GM21447 (cell line): ENCODE measurements around the gene GPC5.

Experiments used
- ATAC-seq: cut with Tn5 transposase; IDR thresholded peaks from one replicate; pipeline ENCODE4 v1.9.1; 2021; ENCODE audit not compliant: unreplicated experiment

Gene GPC5

DNA sequence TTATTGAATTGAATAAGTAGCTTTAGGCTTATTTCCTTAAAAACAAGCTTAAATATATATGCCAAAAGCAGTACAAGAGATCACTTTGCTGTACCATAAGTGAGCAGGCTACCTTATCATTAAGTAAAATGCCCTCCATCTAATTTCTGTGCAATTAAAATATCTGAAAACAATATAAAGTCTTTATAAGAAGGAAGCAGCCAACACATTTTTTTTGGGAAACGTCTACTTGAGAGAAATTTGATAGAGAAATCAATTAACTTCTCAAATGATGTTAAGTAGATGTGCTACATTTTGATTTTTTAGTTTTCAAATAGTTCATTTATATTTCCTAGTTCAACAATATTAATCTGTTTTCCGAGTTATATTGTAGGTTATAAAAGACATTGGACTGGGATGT lies 52.5 kb downstream of the GPC5 start:
- no peak for ATAC-seq

DNA sequence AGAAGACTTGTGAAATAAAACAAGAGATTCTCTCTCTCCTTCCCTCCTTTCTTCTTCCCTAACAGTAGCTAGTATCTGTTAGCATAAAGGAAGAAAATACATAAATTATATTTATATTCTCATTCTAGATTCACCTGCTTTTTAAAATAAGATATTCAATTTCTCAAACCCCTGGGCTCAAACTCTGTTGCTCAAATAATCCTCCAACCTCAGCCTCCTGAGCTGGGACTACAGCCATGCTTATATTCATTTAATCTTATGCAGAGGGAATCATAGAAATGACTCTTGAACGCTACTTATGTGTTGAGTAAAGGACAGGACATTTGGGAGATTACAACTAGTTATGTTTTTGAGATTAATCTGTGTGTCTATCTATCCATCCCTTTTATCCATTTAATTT lies 56.2 kb downstream of the GPC5 start:
- no peak for ATAC-seq

DNA sequence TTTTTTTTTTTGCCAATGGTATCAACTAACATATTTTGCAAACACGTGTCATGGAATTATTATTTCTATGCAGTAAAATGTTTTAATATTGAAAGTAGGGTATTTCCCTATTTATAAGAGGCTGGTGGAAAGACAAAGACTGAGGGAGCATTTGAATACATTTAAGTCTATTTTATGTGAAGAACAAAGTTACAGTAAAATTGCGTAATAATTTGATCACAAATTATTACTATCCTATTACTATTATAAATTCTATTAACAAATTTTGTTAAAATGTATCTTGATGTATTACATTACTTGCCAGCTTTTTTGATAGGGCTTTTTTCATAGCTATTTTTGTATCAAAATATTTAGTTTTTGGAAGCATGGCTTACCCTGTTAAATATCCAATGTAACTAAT lies 58.4 kb downstream of the GPC5 start:
- no peak for ATAC-seq

DNA sequence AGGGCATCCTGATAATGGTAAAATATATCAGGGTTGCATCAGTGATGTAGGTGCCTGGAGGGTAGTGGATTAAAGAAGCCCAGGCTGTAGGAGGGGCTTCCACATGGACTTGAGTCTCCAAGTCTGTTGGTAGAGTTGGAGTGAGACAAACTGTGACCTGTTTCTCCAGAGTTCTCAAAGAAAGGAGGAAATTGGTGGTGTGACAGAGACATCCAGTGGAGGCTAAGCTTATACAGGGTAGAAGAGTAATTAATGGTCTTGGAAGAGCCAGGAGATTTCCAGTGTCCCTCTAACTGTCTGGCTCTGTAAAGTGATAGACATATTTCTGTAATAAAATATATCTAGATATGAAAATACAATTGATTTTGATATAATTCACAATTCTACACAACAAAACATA lies 61.1 kb downstream of the GPC5 start:
- no peak for ATAC-seq

DNA sequence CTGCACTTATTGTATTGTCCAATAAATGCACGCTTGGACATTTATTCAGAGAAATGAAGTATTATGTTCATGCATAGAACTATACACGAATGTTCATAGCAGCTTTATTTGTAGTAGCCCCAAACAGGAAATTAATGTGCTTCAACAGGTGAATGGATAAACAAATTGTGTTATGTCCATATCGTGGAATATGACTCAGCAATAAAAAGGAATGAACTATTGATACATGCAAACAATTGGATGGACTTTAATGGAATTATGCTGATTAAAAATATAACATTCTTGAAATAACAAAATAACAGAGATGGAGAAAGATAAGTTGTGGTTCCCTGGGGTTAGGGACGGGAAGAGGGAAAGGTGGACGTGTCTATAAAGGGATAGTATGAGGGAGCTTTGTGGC lies 65.9 kb downstream of the GPC5 start:
- ATAC-seq = no peak

DNA sequence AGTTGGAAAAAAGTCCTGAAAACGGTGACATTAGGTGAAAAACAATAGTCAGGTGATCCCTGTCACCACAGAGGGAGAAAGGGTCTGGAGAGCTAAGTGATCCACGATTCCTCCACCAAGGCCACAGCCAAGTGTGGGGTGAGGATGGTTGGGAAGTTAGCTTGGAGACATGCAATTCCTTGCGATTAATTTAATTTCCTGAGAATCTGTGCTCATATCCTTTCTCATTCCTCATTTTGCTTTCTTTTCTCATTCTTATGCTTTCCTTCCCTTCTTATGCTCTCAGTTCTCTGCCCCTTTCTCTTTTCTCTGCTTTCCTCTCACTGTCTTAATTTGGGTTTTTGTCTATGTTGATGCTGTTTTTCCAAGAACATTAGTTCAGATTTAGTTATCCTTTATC lies 68.8 kb downstream of the GPC5 start:
- ATAC-seq = no peak

DNA sequence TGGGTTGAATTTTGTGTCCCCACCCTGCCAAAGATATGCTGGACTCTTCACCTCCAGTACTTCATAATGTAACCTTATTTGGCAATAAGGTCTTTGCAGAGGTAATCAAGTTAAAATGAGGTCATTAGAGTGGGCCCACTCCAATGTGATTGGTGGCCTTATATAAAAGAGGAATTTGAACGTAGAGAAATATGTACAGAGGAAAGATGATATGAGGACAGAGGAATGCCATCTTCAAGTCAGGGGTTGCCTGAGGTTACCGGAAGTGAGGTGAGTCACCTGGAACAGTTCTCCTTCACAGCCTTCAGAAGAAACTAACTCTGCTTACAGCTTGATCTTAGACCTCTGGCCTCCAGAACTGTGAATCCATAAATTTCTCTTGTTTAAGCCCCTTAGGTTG lies 69.9 kb downstream of the GPC5 start:
- ATAC-seq = no peak

DNA sequence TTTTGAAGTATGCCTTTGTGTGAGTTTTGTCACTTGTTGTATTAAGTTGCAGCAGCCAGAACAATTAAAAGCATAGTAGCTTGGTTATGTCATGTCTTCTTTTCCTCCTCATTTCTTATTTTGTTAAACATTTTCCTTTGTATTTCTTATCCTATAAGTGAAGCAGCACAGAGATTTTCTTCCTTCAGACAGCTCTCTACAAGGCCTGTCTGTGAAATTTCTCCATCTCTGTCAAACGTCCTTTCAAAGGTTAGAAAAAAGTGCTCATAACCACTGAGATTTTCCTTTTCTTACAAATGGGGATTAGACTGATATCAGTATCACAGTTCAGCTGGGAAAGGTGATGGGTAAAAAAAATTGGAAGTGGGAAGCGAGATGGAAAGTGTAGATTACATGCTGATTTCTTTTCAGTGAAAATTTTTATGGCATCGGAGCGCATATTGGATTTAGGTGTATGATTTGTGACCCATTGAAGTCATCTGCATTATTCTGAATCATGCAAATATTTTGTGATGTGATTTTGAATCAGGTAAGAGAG lies 71.7 kb downstream of the GPC5 start:
- no peak for ATAC-seq

DNA sequence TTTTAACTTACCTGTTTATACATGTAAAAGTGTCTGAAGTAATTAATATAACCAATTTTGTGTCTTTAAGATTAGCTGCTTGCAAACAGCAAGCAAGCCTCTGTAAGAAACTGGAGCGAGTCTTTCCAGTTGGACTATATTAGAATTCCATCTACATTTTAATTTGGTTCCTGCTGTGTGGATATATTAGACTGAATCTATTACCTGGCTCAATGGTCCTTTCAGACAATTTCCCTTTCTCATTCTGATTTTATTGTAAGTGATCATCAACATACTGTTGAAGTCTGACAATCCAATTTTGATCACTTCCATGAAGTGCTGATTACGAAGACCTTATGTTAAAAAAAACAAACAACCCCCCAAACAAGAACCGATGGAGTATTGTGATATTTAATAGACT lies 72.3 kb downstream of the GPC5 start:
- no peak for ATAC-seq

DNA sequence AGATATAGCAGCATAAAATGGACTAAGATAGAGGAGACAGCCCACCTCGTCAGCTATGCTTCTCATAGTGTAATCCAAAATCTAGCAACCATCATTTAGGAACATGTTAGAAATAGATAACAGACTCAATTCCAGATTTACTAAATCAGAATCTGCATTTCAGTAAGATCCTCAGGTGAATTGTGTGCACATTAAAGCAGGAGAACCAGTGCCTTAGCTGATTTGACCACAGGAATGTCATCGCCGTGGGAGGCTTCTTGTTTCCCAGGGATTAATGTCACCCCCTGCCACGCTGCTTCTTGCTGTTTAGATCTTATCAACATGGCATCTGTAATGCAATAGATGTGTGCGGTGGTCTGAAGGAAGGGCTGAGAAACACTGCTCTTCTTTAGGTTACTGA lies 84.0 kb downstream of the GPC5 start:
- no peak for ATAC-seq

DNA sequence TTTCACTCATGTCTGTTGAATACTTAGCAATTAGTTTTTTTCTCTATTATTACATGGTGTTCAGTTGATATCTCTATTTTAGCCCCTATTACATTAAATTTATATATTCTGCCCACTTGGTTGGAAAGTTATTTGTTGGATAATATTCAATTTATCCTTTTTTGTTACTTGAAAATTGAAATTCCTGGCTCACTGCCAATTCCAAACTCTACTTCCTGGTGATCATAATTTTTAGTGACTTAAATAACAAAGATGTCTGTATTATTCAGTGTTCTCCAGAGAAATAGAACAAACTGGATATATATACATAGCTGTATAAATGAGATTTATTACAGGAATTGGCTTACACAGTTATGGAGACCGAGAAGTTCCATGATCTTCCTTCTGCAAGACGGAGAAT lies 93.6 kb downstream of the GPC5 start:
- no peak for ATAC-seq

DNA sequence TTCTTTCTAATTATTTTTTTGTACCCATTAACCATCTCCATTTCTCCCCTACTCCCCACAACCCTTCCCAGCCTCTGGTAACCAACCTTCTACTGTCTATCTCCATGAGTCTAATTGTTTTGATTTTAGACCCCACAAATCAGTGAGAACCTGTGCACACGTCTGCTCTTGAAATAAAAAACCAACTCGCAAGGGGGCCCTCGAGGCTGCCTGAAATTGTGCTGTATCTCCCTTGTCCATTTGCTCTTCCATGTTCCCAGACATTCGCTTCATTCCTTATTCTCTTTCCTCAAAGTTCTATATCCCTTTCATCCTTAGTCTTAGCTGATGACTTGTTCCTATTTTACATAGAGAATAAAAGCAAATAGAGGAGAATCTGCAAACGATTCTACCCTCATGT lies 95.0 kb downstream of the GPC5 start:
- no peak for ATAC-seq

DNA sequence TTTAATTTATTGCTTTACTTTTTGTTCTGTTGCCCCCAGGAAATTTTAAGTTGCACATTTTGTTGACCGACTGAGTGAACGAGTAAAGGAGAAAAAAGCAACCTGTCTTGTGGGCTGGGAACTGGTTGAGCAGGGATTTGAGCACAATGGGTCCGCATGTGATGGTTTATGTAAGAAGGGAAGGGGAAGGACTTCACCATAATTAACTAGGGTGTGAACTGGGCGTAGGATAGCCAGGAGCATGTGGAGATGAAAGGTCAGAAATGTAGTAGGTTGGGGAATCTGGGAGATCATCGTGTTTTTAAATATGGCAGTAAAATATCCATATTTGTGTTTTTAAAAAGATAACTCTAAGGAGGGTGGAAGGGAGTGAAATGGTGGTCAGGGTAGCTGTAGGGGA lies 99.9 kb downstream of the GPC5 start:
- ATAC-seq = no peak

DNA sequence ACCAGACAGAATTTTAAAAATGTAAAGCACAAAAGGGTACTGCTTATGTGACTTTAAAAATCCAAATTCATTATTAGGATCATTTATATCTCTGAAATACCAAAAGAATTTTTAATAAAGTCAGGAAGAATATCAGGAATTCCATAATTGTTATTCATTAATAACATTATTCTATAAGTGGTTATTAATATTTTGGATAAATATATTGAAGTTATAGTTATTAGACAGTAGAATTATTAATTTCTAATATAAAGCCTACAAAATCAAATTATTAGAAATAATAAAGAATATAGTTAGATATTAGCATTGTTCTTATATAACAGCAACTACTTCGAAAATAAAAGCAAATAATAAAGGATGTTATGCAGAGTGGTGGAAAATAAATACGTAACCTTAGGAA lies 105.8 kb downstream of the GPC5 start:
- ATAC-seq = no peak

DNA sequence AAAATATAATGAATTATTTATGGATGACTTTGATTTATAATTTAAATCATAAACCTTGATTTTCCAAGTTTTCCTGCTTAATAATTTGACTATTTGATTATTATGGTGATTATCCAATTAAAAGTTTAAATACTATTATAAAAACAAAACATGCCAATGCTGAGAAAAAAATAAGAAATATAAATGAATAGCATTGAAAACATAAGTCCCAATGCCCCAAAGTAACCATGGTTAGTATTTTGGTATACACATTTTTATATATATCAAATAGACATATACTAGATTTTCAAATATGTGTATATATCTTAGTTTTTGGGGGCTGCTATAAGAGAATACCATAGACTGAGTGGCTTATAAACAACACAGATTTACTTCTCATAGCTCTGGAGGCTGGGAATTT lies 108.3 kb downstream of the GPC5 start:
- ATAC-seq = no peak

DNA sequence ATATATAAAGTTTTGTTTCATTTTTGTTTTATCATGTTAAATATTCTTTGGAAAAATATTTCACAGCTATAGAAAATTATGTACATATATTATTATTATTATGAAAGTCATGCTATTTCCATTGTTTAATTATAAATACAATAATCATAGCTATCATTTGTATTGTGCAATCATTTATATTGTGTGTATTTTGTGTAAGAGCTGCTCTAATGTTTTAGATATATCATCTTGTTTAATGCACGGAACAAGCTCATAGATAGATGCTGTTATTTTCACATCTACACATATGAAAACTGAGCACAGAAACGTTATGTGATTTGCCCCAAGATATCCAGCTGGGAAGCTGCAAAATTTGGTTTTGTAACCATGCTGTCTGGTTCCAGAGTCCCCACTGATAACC lies 111.6 kb downstream of the GPC5 start:
- no peak for ATAC-seq

DNA sequence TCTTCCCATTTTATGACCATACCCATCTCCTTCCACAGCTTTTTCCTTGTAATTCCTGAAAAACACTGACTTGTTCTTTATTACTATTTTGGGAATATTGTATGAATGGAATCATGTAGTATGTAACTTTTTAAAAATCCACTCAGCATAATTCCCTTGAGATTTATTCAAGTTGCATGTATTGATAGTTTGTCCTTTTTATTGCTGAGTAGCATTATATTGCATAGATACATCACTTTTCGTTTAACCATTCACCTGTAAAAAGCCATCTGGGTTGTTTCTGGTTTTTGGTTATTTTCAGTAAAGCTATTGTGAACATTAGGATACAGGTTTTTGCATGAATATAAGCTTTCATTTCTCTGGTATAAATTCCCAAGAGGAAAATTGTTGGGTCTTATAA lies 115.4 kb downstream of the GPC5 start:
- no peak for ATAC-seq

DNA sequence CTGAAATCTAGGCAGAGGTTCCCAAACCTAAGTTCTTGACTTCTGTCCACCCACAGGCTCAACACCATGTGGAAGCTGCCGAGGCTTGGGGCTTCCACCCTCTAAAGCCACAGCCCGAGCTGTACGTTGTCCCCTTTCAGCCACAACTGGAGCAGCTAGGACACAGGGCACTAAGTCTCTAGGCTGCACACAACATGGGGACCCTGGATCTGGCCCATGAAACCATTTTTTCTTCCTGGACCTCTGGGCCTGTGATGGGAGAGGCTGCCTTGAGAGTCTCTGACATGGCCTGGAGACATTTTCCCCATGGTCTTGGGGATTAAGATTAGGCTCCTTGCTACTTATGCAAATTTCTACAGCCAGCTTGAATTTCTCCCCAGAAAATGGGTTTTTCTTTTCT lies 118.4 kb downstream of the GPC5 start:
- ATAC-seq = no peak

DNA sequence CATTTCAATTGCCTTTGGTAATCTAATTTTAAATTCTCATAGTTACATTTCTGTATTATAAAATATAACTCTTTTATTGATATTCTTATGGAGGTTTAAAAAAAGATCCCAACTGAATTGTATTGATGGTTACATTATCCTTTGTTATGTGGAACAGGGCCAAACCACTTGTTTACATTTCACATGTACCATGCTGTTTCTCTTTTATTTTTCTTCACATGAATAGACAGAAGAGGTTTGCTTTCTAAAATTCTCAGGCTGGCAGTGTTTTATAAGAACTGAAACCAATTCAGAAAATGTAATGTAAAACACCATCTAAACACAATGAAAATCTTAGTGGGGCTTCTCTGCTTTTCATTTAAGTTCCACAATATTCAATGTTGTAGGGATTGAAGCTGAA lies 122.5 kb downstream of the GPC5 start:
- ATAC-seq = no peak

DNA sequence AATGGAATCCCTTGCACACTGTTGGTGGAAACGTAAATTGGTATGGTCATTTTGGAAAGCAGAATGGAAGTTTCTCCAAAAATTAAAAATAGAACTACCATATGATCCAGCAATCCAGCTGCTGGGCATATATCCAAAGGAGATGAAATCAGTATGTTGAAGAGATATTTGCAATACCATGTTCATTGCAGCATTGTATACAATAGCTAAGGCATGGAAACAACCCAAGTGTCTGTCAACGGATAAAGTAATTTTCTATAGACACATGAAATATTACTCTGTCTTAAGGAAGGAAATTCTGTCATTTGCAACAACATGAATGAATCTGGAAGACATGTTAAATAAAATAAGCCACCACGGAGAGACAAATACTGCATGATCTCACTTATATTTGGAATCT lies 124.7 kb downstream of the GPC5 start:
- ATAC-seq = no peak

DNA sequence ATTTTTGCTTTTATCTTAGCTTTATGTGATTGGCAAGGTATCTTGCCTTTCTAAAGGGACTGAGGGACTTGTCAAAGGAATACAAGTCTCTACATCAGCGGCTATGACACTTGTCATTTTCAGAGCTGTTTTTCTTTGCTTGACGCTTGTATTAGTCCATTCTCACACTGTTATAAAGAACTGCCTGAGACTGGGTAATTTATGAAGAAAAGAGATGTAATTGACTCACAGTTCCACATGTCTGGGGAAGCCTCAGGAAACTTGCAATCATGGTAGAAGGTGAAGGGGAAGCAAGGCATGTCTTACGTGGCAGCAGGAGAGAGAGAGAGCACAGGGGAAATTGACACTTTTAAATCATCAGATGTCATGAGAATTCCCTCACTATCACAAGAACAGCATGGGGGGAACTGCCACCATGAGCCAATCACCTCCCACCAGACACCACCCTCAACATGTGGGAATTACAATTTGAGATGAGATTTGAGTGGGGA lies 128.2 kb downstream of the GPC5 start:
- no peak for ATAC-seq

DNA sequence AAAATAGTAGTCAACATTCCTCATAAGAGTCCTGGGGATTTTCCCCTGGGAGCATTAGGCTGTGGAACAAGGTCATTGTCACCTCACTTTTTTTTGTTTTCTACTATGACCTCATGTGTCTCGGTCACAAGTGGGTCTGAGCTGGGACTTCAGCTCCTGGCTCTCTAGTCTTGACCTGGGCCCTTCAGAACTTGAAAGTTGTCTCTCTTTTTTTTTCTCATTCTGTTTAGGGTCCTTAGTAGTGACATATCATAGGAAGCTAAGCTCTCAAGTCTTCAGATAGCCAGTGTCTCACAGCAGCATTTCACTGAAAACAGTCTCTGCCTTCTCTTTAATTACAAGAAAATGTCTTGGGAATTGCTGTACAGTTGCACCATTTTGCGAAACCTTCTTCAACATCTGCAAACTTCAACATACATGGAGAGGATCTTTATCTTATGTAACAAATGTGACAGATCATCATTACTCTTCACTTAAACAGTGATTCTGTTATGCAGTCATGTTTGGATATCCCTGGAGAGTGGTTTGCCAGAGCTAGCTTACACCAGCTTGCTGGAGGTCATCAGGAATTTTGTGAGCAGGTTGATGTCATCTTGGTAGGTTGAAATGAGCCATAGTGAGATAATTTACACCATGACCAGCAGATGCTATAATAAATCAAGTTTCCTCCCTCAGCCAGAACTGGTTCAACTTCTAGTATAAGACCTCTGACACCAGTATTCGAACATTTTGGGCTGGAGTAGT lies 131.5 kb downstream of the GPC5 start:
- ATAC-seq = no peak

DNA sequence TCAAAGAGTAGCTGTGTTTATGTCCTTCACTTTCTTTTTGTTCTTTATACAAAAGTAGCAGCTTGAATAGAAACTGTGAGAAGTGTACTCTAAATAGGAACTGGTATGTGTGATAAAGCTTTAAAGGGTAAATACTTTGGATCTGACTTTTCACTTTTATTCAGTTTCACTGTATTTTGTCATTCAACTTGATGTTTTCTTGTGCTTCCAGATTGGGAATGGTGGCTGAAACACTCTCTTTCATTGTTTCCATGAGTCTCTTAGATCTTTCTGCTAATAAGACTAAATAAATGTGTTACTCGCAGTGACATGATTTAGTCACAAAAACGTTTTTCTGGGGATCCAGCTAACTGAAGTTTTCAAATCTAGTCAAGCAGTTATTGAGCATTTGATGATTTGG lies 133.2 kb downstream of the GPC5 start:
- ATAC-seq = no peak
